ENCODE data around the gene GGTLC1. TPM values are rescaled to one million over a fixed set of nuclear protein-coding genes. Genes with fewer than 3 reads are reported as not detected.

GGTLC1 gene
- total RNA-seq, 1 experiment from 2014 or later, result not detected

- ChIA-PET CTCF (no interaction called here), POLR2A (no interaction called here), RAD21 (ENCODE audit: low non-redundant PET in 1 of 2, low total read pairs in 2 of 2, uncharacterized antibody in 2 of 2, unreplicated experiment in 2 of 2) (no interaction called here)
- Histone ChIP-seq H3K9me2 (ENCODE audit: insufficient read depth) (no peaks in the 10 kb centered on the region), H3K4me3 (replicated peaks in 1 of 2; ENCODE audit: low read depth in 1 of 2, low read length in 2 of 2) (no peak overlapping the region), H3K9me3 (ENCODE audit: control insufficient read depth in 1 of 2, insufficient read depth in 1 of 2, low read depth in 1 of 2, low read length in 2 of 2) (no peaks in the 10 kb centered on the region), H3K79me2 (ENCODE audit: insufficient read depth, low read length) (no peaks in the 10 kb centered on the region), H3K36me3 (ENCODE audit: control insufficient read depth in 1 of 2, insufficient read depth in 2 of 2, low read length in 2 of 2) (no peaks in the 10 kb centered on the region), H3K4me1 (ENCODE audit: control insufficient read depth in 1 of 2, insufficient read depth in 2 of 2, low read length in 2 of 2) (no peaks in the 10 kb centered on the region), H3K27me3 (ENCODE audit: insufficient read depth, low read length) (peaks cover 27% of the 10 kb centered on the region), H3K9ac (ENCODE audit: low read length) (no peak overlapping the region), H2AFZ (ENCODE audit: low read depth, low read length, poor library complexity, severe bottlenecking) (no peak overlapping the region), H4K20me1 (ENCODE audit: insufficient read depth) (no peaks in the 10 kb centered on the region), H3K27ac (ENCODE audit: low read depth, low read length) (no peak overlapping the region), H3K4me2 (ENCODE audit: low read length) (no peak overlapping the region)
- no TSS peak for BruUV-seq (replicated peaks)
- no peak for DNase-seq (ENCODE audit: low read depth, low spot score)
- intact Hi-C loops (cut with micrococcal nuclease), result no loop called here
- ATAC-seq, result no peak
- no peak for TF ChIP-seq EGR1 (IDR thresholded peaks at IDR 0.05; ENCODE audit: low read depth)
These were observed 30.2 kb upstream of the GGTLC1 start for GRCh38 chr20:24018796-24019195.

- ATAC-seq, result no peak
- ChIA-PET CTCF (interaction anchor here (0.7 kb wide), 1 partner anchor 294 kb away, joined by 3 read pairs; no protein-coding TSS in a partner anchor), POLR2A (no interaction called here)
These were observed 28.8 kb upstream of the GGTLC1 start for GRCh38 chr20:24017458-24017755.

More at GRCh38 chr20:24017458-24017755, 28.8 kb upstream of the GGTLC1 start:
- Histone ChIP-seq H3K9me2 (ENCODE audit: insufficient read depth) (no peaks in the 10 kb centered on the region), H3K79me2 (ENCODE audit: insufficient read depth, low read length) (no peaks in the 10 kb centered on the region), H3K9me3 (ENCODE audit: control insufficient read depth in 1 of 2, insufficient read depth in 1 of 2, low read depth in 1 of 2, low read length in 2 of 2) (no peaks in the 10 kb centered on the region), H3K27me3 (ENCODE audit: insufficient read depth, low read length) (peaks cover 27% of the 10 kb centered on the region), H3K4me3 (replicated peaks in 1 of 2; ENCODE audit: low read depth in 1 of 2, low read length in 2 of 2) (no peak overlapping the region), H3K4me2 (ENCODE audit: low read length) (no peak overlapping the region), H4K20me1 (ENCODE audit: insufficient read depth) (no peaks in the 10 kb centered on the region), H3K4me1 (ENCODE audit: control insufficient read depth in 1 of 2, insufficient read depth in 2 of 2, low read length in 2 of 2) (no peaks in the 10 kb centered on the region), H3K27ac (ENCODE audit: low read depth, low read length) (no peak overlapping the region), H3K36me3 (ENCODE audit: control insufficient read depth in 1 of 2, insufficient read depth in 2 of 2, low read length in 2 of 2) (no peaks in the 10 kb centered on the region), H2AFZ (ENCODE audit: low read depth, low read length, poor library complexity, severe bottlenecking) (no peak overlapping the region), H3K9ac (ENCODE audit: low read length) (no peak overlapping the region)
- no peak for DNase-seq (ENCODE audit: low read depth, low spot score)
- intact Hi-C loops (cut with micrococcal nuclease), result no loop called here
- BruUV-seq (replicated peaks), result no TSS peak
- TF ChIP-seq REST (IDR thresholded peaks at IDR 0.05; ENCODE audit: low read depth) (no peak), POLR2A (IDR thresholded peaks at IDR 0.05; ENCODE audit: borderline replicate concordance, extremely low read depth, insufficient read depth, insufficient read length) (no peak), EZH2phosphoT487 (IDR thresholded peaks at IDR 0.05; ENCODE audit: borderline replicate concordance) (no peak), CTCF (IDR thresholded peaks at IDR 0.05 in 2 of 3, conservative IDR thresholded peaks at IDR 0.05 in 1 of 3; ENCODE audit: borderline replicate concordance in 1 of 3, insufficient read depth in 1 of 3, low read depth in 2 of 3, low read length in 2 of 3) (no peak), YY1 (IDR thresholded peaks at IDR 0.05; ENCODE audit: extremely low read depth, insufficient replicate concordance, low read depth, low read length) (no peak), JUND (IDR thresholded peaks at IDR 0.05) (no peak), RAD21 (IDR thresholded peaks at IDR 0.05; ENCODE audit: low read depth) (no peak), MAX (IDR thresholded peaks at IDR 0.05) (no peak), SIN3A (IDR thresholded peaks at IDR 0.05; ENCODE audit: low read depth) (no peak), POLR2AphosphoS5 (IDR thresholded peaks at IDR 0.05; ENCODE audit: low read depth, low read length) (no peak), FOSL1 (IDR thresholded peaks at IDR 0.05; ENCODE audit: low read depth) (no peak), ZNF274 (IDR thresholded peaks at IDR 0.05; ENCODE audit: low read depth, low read length) (no peak), ZFX (IDR thresholded peaks at IDR 0.05) (no peak), SRF (IDR thresholded peaks at IDR 0.05; ENCODE audit: low read depth) (no peak), ELF1 (IDR thresholded peaks at IDR 0.05; ENCODE audit: borderline replicate concordance, low read depth) (no peak), CBX3 (IDR thresholded peaks at IDR 0.05; ENCODE audit: low read depth) (no peak)
- RAD21 ChIA-PET (ENCODE audit: low non-redundant PET in 1 of 2, low total read pairs in 2 of 2, uncharacterized antibody in 2 of 2, unreplicated experiment in 2 of 2), result no interaction called here
